A549 (cell line): ENCODE results near the gene STIM2. TPM values are rescaled to one million over a fixed set of nuclear protein-coding genes. Genes with fewer than 3 reads are reported as not detected.

Source experiments
- ATAC-seq, 2 experiments: fragments of 200-7000 bp in 1 of 2; fragments of >200 bp in 1 of 2; cut with Nextera tagmentation in 1 of 2; cut with Tn5 transposase in 1 of 2; 3 replicates each; pipeline versions ENCODE4 v1.8.0 to v1.9.1; 2018 to 2020; ENCODE audit warnings: mild to moderate bottlenecking in 1 of 2, moderate library complexity in 1 of 2
- CTCF ChIA-PET: fragments of 300-600 bp; sonication (Branson Sonifier 250); formaldehyde crosslinking; extraction: SDS; loops from one replicate; lab custom pipeline; 2021; ENCODE audit warnings: antibody characterized with exemption, inconsistent platforms; lab: Yijun Ruan, JAX
- POLR2A ChIA-PET: fragments of 350-600 bp; formaldehyde crosslinking; extraction: SDS; loops from one replicate; lab custom pipeline; 2021; ENCODE audit warnings: antibody characterized with exemption, inconsistent platforms; lab: Yijun Ruan, JAX
- DNase-seq, 2 experiments: peaks; one replicate each; pipeline versions ENCODE4 v3.0.0 to v3.0.0-alpha.2; 2011 to 2016; ENCODE audit warnings: low read depth in 1 of 2, low spot score in 1 of 2
- FAIRE-seq: peaks from 2 replicates; lab custom pipeline; 2011; peaks lifted over from hg19 to GRCh38; lab: Jason Lieb, UNC
- H3K27ac ChIP-seq, 2 experiments: fragments of >200 bp; sonication (Bioruptor Twin); formaldehyde crosslinking; 3 replicates each; pipeline ENCODE4 v1.5.1; 2016 to 2017
- H3K4me1 ChIP-seq: fragments of >200 bp; sonication (Bioruptor Twin); formaldehyde crosslinking; 3 replicates; pipeline ENCODE4 v1.6.1; 2016
- H3K4me2 ChIP-seq: fragments of >200 bp; sonication (Bioruptor Twin); formaldehyde crosslinking; 3 replicates; pipeline ENCODE4 v1.6.1; 2016
- H3K4me3 ChIP-seq: fragments of >200 bp; sonication (Bioruptor Twin); formaldehyde crosslinking; 3 replicates; pipeline ENCODE4 v1.5.1; 2016
- H3K9me3 ChIP-seq: fragments of >200 bp; sonication (Bioruptor Twin); formaldehyde crosslinking; 3 replicates; pipeline ENCODE4 v1.6.1; 2016
- ATOH8 ChIP-seq: fragments of 250-450 bp; sonication (Bioruptor Pico); IDR thresholded peaks from 2 replicates; pipeline ENCODE4 v1.5.0; 2020; ENCODE audit warnings: low read depth, mild to moderate bottlenecking, moderate library complexity
- BHLHE40 ChIP-seq: IDR thresholded peaks from 2 replicates; pipeline ENCODE4 v1.6.1; 2012; ENCODE audit warnings: low read depth, low read length, inconsistent platforms
- CEBPB ChIP-seq, 2 experiments: fragments of >200 bp in 1 of 2; sonication (Bioruptor Twin) in 1 of 2; formaldehyde crosslinking in 1 of 2; IDR thresholded peaks; 2 replicates each; pipeline ENCODE4 v1.6.1; 2012 to 2016
- CHD2 ChIP-seq: fragments of 150-350 bp; IDR thresholded peaks from 2 replicates; pipeline ENCODE4 v1.6.1; 2014; ENCODE audit warnings: low read length; ENCODE audit not compliant: partially characterized antibody
- CHD4 ChIP-seq: fragments of 200-600 bp; sonication (generic); IDR thresholded peaks from 2 replicates; pipeline ENCODE4 v1.6.1; 2016; ENCODE audit warnings: antibody characterized with exemption, mild to moderate bottlenecking, borderline replicate concordance
- EHF ChIP-seq: fragments of 250-450 bp; sonication (Bioruptor Pico); IDR thresholded peaks from 2 replicates; pipeline ENCODE4 v1.5.0; 2020; ENCODE audit warnings: mild to moderate bottlenecking
- FOXS1 ChIP-seq: fragments of 250-450 bp; sonication (Bioruptor Pico); IDR thresholded peaks from 2 replicates; pipeline ENCODE4 v1.5.0; 2020; ENCODE audit warnings: mild to moderate bottlenecking, moderate library complexity
- HDAC2 ChIP-seq: fragments of 200-600 bp; sonication (generic); IDR thresholded peaks from 2 replicates; pipeline ENCODE4 v1.6.1; 2016
- HES2 ChIP-seq: fragments of >200 bp; sonication (Bioruptor Twin); formaldehyde crosslinking; IDR thresholded peaks from 2 replicates; pipeline ENCODE4 v1.6.1; 2016
- HEYL ChIP-seq: fragments of 250-450 bp; sonication (Bioruptor Pico); IDR thresholded peaks from 2 replicates; pipeline ENCODE4 v1.8.0; 2021; ENCODE audit warnings: mild to moderate bottlenecking, moderate library complexity
- HOXB13 ChIP-seq: fragments of 250-450 bp; sonication (Bioruptor Pico); IDR thresholded peaks from 2 replicates; pipeline ENCODE4 v1.5.0; 2020; ENCODE audit warnings: low read depth, mild to moderate bottlenecking, moderate library complexity
- HOXB5 ChIP-seq: fragments of 250-450 bp; sonication (Bioruptor Pico); IDR thresholded peaks from 2 replicates; pipeline ENCODE4 v1.5.0; 2020; ENCODE audit warnings: mild to moderate bottlenecking, moderate library complexity
- JUNB ChIP-seq: fragments of >200 bp; sonication (Bioruptor Twin); formaldehyde crosslinking; IDR thresholded peaks from 2 replicates; pipeline ENCODE4 v1.6.1; 2016
- MAFK ChIP-seq: fragments of 450-650 bp; IDR thresholded peaks from 2 replicates; pipeline ENCODE4 v1.6.1; 2014; ENCODE audit not compliant: partially characterized antibody
- MAX ChIP-seq: IDR thresholded peaks from 2 replicates; pipeline ENCODE4 v1.6.1; 2012
- MAZ ChIP-seq: fragments of 150-350 bp; IDR thresholded peaks from 2 replicates; pipeline ENCODE4 v1.6.1; 2014; ENCODE audit warnings: antibody characterized with exemption, low read depth, low read length, borderline replicate concordance
- MYC ChIP-seq: IDR thresholded peaks from 2 replicates; pipeline ENCODE4 v1.6.1; 2012; ENCODE audit warnings: mild to moderate bottlenecking, inconsistent platforms, low read length, improper control_type of control experiment, borderline replicate concordance
- RAD21 ChIP-seq, 2 experiments: fragments of >200 bp in 1 of 2; sonication (Bioruptor Twin) in 1 of 2; formaldehyde crosslinking in 1 of 2; IDR thresholded peaks in 1 of 2; conservative IDR thresholded peaks in 1 of 2; 2 replicates in 1 of 2; 3 replicates in 1 of 2; pipeline ENCODE4 v1.6.1; 2012 to 2018; ENCODE audit warnings: inconsistent platforms in 1 of 2
- RARB ChIP-seq: fragments of 250-450 bp; sonication (Bioruptor Pico); IDR thresholded peaks from 2 replicates; pipeline ENCODE4 v1.8.0; 2021; ENCODE audit warnings: mild to moderate bottlenecking, moderate library complexity
- RCOR1 ChIP-seq: fragments of 150-350 bp; IDR thresholded peaks from 2 replicates; pipeline ENCODE4 v1.6.1; 2014; ENCODE audit warnings: antibody characterized with exemption, low read length, low read depth
- TFCP2L1 ChIP-seq: fragments of 250-450 bp; sonication (Bioruptor Pico); IDR thresholded peaks from 2 replicates; pipeline ENCODE4 v1.5.0; 2021; ENCODE audit warnings: mild to moderate bottlenecking
- TP53 ChIP-seq: fragments of 250-450 bp; sonication (Bioruptor Pico); IDR thresholded peaks from 2 replicates; pipeline ENCODE4 v1.5.0; 2021; ENCODE audit warnings: mild to moderate bottlenecking, moderate library complexity
- USF2 ChIP-seq: fragments of 450-650 bp; IDR thresholded peaks from 2 replicates; pipeline ENCODE4 v1.6.1; 2014; ENCODE audit warnings: antibody characterized with exemption
- ZC3H11A ChIP-seq: fragments of 450-650 bp; IDR thresholded peaks from 2 replicates; pipeline ENCODE4 v1.6.1; 2014; ENCODE audit warnings: antibody characterized with exemption, mild to moderate bottlenecking
- ZFP36 ChIP-seq: fragments of 450-650 bp; IDR thresholded peaks from 2 replicates; pipeline ENCODE4 v1.6.1; 2014; ENCODE audit warnings: borderline replicate concordance; ENCODE audit not compliant: partially characterized antibody
- ZNF302 ChIP-seq: fragments of 250-450 bp; sonication (Bioruptor Pico); IDR thresholded peaks from 2 replicates; pipeline ENCODE4 v1.9.0; 2021; ENCODE audit warnings: inconsistent platforms, mild to moderate bottlenecking, moderate library complexity
- WGBS: methylation state at CpG from one replicate; pipeline ENCODE4 v1.1.6; 2017; ENCODE audit errors: missing lambda C conversion rate; 5-methylcytosine and 5-hydroxymethylcytosine counted together
- polyA plus RNA-seq, 4 experiments: library from polyadenylated mRNA; depleted of rRNA in 3 of 4; stranded (reverse); fragments of >200 nt; fragmentation: RNase III in 1 of 4; extraction: RNeasy Plus Mini Kit Qiagen cat#74134 plus additional on column Dnase treatment in 1 of 4; gene quantifications; 2 replicates in 3 of 4; 3 replicates in 1 of 4; pipeline ENCODE4 v1.2.3, GENCODE V29; 2011 to 2017
- TF ChIP-seq, protein P1 (sequence below): fragments of >200 bp; sonication (Bioruptor Twin); formaldehyde crosslinking; IDR thresholded peaks from 3 replicates; pipeline ENCODE4 v1.6.1; 2016

STIM2 gene
- polyA plus RNA-seq, 2 of the 4 experiments (the other 2 are of a cell fraction), result 13.6 to 20.6 TPM

DNA sequence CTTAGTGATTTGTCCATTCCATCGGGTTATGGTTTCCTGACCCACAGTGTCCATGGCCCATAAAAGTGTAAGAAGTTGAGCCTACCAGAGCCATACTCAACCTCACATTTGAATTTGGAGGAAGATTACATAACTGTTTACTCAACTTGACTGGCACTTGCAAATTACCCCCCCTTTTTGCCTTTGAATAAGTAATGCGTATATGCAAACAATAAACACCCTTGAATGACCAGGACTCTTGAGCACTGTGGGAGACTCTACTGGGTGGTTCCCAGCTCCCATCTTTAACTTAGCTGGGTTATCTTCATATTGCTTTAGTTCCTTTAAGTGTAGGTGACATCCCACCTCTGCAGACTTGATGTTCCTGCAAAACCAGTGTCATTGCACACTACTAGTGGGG is 30.6 kb upstream of the STIM2 start:
- 63% methylated on average over 2 of the region's 2 CpGs for WGBS
- Histone ChIP-seq H3K4me1 (no peaks in the 10 kb centered on the region), H3K4me3 (no peak overlapping the region), H3K9me3 (no peaks in the 10 kb centered on the region), H3K4me2 (no peak overlapping the region), H3K27ac (no peak overlapping the region)
- ChIA-PET POLR2A (no interaction called here), CTCF (no interaction called here)
- FAIRE-seq (no peak), DNase-seq (no peak), ATAC-seq (no peak)
- TF ChIP-seq HES2, result no peak
- TF ChIP-seq RCOR1, result no peak
- TF ChIP-seq MYC, result no peak
- no peak for TF ChIP-seq MAFK
- TF ChIP-seq ZNF302 (CRISPR knock-in tag), result no peak
- no peak for TF ChIP-seq CHD4
- no peak for TF ChIP-seq TP53 (CRISPR knock-in tag)
- no peak for TF ChIP-seq EHF (CRISPR knock-in tag)
- TF ChIP-seq, protein P1, sequence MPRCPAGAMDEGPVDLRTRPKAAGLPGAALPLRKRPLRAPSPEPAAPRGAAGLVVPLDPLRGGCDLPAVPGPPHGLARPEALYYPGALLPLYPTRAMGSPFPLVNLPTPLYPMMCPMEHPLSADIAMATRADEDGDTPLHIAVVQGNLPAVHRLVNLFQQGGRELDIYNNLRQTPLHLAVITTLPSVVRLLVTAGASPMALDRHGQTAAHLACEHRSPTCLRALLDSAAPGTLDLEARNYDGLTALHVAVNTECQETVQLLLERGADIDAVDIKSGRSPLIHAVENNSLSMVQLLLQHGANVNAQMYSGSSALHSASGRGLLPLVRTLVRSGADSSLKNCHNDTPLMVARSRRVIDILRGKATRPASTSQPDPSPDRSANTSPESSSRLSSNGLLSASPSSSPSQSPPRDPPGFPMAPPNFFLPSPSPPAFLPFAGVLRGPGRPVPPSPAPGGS, result no peak
- TF ChIP-seq CEBPB (IDR thresholded peaks at IDR 0.05), result no peak
- TF ChIP-seq FOXS1, result no peak
- no peak for TF ChIP-seq MAX
- no peak for TF ChIP-seq USF2
- TF ChIP-seq HOXB5, result no peak
- TF ChIP-seq HDAC2, result no peak
- TF ChIP-seq MAZ, result no peak
- TF ChIP-seq ATOH8, result no peak
- no peak for TF ChIP-seq CHD2
- no peak for TF ChIP-seq ZFP36

DNA sequence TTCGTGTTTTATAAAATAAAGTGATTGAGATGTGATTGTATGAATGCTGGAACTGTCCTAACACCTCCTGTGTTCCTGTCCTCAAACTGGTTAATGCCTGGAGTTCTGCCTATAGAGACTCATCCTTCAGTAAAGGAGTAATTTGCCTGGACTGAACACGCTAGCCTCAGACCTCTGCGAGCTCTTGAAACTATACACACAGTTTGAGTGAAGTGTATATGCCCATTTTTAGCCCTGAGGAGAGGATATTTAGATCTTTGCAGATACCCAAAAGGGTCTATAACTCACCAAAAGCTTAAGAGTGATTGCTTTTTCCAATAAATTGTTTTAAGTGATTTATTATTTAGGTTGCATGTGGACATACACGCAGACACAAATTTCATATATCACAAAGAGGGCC is 29.9 kb upstream of the STIM2 start:
- no peak for FAIRE-seq
- CTCF ChIA-PET, result no interaction called here
- Histone ChIP-seq H3K27ac (no peak overlapping the region), H3K9me3 (no peaks in the 10 kb centered on the region), H3K4me1 (no peaks in the 10 kb centered on the region), H3K4me3 (no peak overlapping the region), H3K4me2 (no peak overlapping the region)
- no peak for DNase-seq
- TF ChIP-seq BHLHE40 (no peak), JUNB (no peak), ZC3H11A (no peak), RCOR1 (no peak), MAX (no peak), TFCP2L1 (CRISPR knock-in tag) (no peak), HES2 (no peak), MYC (no peak), HDAC2 (no peak), HOXB5 (no peak), RARB (no peak), HEYL (no peak), HOXB13 (CRISPR knock-in tag) (no peak), RAD21 (conservative IDR thresholded peaks at IDR 0.05 in 1 of 2, IDR thresholded peaks at IDR 0.05 in 1 of 2) (no peak)
- TF ChIP-seq, all 56 proteins: peak for 0
- 69% methylated on average over 4 of the region's 4 CpGs for WGBS
- POLR2A ChIA-PET, result no interaction called here
- no peak for ATAC-seq
